EL (cell line): ENCODE measurements around the gene DRGX.

Experiments used
- DNase-seq: peaks from one replicate; pipeline ENCODE4 v3.0.0-alpha.2; 2016

Gene DRGX

DNA sequence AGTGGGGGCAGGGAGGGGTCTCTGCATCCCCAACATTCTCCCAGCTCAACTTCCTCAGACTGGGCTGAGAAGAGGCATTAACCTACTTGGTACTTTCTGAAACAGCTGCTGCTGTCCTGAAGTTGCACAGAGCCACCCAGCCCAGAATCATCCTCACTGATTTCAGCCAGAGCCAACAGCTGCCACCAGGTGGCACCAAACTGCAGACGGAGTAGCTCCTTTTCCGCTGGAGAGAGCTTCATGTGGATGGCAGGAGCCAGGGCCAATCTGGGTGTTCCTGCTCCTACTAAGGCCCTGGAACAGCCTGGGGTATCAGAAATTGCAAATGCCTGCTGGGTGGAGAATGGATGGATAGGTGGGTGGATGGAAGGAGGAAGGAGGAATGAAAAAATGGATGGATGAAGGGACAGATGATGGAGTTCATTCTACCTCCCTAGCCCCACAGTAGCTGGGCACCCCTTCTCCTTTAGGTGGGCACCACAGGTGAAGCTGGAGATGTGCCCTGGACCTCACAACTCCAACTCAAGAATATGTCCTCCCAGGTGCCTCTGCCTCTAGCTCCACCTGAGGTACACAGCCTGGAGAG lies 11.8 kb upstream of the DRGX start:
- peak; percentile 69 for DNase-seq

DNA sequence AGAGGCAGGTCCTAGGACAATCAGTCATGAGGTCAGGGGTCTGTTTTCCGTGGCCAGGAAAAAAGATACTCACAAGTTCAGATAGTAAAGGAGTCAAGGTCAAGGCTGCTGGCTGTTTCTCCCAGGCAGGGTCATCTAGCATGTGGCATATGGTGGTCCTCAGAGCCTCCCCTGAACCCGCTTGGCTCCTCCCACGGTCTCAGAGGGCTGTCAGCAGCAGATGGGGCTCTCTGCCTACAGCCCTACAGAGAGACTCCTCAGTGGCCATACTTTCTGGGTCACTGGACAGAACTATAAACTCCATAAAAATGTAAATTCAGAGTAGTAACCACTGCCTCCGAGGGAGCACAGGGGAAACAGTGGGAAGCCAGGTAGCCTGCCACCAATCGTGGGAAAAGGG lies 11.3 kb upstream of the DRGX start:
- no peak for DNase-seq

DNA sequence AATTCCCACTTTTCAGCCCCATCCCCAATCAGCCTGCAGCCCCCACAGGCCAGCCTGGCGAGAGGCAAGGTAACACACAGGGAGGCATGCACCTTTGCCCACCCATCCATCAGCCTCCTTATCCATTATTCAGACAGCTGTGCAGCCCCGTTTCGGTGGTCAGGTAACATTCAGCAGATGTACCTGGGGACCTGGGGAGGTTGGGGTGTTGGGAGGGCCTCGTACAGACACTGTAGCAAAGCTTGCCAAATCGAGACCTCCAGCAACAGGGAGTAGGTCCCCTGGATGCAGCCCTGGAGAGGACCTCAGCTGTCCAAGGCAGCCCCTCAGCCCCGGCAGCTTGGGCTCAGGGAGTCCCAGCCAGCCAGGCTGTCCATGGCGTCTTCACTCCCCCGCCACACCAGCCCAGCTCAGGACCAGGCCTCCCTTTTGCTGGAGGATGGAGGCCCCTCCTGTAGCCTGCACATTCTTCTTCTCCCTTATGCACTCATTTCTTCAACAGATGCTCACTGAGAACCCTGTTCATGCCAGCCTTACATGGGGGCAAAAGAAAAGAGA lies 8.5 kb upstream of the DRGX start:
- no peak for DNase-seq

DNA sequence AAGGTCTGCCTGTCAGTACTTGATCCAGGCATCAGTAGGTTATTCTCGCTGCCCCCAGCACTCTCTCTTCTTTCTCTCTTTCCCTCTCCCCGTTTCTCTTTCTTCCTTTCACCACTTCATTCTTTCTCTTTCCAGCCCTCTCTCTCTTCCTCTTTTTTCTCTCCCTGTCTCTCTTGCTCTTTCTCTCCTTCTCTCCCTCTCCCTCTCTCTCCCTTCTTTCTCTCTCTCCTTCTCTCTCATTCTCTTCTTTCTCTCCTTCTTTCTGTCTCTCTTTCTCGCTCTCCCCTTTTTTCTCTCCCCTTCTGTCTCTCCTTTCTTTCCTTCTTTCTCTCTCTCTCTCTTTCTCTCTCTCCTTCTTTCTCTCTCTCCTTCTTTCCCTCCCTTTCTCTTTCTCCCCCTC lies 7.5 kb upstream of the DRGX start:
- no peak for DNase-seq

DNA sequence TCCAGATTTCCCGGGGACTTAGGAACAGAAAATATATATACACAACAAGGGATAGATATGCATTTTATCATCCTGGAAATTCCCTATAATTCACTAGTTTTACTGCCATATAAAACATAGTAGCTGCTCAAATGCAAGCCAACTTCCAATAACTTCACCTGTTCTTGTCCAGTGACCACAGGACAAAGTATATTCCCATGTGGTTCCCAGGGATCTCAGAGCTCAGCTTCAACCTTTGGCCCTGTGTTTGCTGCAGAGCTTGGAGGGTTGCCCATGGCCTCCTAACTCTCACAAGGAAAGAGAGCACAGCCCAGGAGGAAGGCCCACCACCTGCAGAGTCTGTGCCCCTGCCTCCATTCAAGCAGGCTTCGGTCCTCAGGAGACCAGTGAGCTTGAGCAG lies 4.5 kb upstream of the DRGX start:
- no peak for DNase-seq

DNA sequence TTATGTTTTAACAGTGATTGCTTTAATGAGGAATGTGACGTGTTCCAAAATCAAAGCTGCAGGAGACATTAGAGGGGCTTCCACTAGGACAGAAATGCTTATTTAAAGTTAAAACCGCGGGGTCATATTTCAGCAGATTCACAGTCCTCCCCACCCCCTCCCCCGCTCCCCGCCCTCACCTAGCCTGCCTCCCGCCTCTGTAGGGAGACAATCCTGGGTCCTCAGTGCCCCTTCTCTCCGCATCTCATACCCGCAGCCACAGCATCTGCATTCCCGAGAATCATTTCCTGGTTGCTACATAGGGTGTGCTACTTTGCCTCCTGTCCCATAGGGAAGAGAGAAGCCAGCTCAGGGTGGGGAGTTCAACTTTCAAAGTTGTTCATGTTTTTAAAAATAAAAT lies 3.1 kb upstream of the DRGX start:
- DNase-seq = no peak

DNA sequence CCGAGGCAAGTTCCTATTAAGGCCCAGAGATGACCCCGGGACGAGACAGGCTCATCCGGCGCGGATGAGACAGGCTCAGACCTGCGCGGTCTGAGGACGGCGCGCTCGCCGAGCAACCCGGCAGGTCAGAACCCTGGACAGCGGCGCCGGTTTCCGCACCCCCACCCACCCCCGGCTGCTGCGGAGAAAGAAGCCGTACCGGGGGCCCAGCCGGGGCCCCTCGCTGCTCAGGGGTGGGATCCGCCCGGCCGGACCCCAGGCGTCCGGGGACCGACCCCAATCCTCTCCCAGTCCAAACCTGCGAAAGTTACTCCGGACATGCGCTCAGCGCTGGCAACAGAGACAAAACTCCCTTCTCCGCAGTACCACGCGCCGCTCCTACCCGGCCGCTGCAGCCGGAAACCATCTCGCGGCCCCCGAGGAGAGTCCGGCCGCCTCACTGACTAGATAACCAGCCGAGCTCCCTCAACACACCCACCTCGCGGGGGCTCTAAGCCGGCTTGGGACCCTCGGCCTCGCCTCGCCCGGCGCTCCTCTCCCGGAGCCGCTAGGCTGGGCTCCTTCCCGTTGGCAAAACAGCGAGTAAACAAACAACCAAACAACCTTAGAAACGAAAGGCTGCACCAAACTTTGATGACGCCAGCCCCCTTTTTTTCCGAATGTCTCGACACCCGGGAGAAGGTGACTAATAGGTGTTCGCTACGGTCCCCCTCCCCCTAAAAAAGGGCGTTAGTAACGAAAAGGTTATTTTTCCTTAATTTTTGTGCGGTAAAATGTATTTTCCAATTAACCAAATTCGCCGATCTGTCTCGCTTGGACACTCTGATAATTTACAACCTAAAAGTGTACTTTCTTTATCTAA lies 2.3 kb upstream of the DRGX start:
- DNase-seq = peak; percentile 36

DNA sequence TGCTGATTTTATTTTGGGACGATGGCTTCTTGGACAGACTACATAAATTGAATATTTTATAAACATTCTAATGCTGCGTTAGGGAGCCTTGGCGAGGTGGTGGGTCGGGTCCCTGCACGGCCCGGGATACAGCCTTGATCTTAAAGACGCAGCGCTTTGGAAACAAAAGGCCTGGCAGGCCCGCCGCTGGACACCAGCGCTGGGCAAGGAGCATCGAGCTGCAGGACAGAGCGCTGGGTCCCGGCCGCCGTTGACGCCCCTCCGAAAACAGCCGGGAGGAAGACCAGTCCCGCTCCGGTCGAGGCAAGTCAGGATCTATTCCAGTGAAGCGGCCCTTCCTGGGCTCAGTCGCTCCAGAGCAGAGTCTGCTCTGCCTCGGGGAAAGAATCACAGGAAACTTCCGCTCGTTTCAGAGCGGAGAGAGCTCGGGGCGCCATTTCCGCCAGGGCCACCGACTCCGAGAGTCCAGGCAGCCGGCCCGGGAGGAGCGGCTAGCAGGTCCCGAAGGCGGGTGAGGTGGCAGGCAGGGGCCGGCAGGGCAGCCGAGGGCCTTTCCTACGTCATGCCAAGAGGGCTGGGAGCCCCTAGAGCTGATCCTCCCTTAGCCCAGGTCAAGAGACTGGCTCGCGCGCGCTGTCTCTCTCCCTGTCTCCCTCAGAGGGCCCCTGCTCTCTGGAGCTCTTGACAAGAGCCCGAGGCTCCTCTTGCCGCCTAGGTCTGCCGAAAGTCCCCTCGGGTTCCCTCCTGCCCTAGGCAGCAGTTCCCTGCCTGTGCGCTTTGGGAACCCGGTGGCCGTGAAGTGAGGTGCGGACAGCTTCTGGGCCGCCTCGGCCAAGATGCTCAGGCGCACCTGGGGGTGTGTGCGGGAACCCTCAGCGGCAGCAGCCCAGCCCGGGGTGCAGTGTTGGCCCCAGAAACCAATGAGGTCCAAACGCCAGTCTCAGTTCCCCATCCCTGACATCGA lies 1.4 kb upstream of the DRGX start:
- no peak for DNase-seq

DNA sequence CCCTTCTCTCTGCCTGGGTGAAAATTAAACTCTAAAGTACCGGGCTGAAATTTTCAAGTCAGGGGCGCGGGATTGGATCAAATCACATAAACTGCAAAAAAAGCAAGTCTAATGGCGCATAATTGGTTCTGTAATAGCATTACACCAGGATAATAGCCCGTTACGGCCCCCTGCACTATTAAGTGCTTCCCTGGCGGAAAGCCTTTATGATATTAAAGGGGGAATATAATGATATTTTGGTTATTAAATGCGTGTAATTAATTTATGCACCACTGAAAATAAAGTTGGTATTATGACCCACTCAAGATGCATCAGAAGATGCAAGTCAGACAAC lies 744 bp upstream of the DRGX start:
- DNase-seq = no peak

DNA sequence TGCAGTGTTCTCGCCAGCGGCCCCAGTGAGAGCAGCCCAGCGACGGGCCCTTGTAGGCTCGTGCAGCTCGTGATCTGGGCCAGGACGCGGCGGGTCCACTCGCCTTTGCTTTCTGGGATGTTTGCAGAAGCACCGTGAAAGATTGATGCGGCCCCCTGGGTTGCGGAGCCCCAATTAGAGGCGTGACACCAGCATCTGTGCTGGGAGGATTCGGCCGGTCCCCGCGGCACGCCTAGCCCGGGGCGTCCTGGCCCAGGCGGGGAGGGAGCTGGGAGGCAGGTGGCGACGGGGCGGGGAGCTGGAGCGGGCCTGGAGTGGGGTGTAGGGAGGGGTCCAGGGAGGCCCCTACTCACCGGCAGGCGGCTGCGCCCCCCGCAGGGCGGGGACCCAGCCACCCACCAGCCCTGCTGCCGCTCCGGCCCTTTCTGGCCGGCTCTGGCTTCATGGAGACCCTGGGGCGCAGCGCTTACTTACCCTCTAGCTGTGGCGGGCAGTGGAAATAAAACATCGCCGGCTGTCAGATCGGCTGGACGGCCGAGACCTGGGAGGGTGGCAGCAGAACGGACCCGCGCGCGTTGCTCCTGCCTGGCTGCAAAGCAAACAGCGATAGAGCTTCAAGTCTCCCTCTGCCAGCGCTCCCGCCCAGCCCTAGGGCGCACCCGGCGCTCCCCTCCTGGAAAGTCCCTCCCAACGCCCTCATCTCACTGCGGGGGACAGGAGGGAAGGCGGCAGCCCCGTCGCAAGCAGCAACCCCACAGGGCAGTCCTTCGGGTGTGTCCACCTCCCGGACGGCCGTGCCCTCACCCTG lies 752 bp downstream of the DRGX start:
- DNase-seq = no peak

DNA sequence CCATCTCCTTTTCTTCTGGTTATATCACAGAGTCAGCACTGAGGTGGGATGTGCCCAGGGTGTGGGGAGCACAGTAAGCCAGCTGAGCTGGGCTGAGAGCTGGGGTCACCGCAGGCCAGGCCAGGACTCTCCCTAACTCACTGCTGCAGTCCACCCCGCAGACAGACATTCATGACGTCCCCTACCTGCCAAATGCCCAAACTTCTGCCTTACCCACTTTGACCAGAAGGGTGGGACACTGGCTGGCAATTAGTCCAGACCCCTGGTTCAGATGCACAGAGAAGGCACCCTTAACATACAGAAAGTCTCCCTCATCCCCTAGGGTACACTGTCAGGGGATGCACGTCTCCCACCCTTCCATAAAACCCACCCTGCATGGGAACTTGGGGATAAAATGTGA lies 2.1 kb downstream of the DRGX start:
- DNase-seq = no peak

DNA sequence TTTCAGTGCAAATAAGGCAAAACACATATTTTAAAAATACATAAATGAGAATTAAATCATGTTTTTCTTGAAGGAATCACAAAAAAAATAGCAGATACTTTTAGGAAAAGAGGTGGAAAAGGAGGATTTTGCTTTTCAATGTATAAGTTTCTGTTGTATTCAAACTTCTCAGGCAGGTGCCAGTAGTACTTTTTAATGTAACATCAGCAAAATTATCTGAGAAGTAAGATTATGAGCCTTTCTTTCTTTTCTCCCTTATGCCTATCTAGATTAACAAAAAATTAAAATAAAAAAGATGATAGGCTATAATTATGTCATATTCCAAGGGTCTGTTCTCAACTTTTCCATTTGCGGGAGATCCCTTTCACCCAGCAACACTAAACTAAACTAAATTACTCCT lies 2.6 kb downstream of the DRGX start:
- no peak for DNase-seq

DNA sequence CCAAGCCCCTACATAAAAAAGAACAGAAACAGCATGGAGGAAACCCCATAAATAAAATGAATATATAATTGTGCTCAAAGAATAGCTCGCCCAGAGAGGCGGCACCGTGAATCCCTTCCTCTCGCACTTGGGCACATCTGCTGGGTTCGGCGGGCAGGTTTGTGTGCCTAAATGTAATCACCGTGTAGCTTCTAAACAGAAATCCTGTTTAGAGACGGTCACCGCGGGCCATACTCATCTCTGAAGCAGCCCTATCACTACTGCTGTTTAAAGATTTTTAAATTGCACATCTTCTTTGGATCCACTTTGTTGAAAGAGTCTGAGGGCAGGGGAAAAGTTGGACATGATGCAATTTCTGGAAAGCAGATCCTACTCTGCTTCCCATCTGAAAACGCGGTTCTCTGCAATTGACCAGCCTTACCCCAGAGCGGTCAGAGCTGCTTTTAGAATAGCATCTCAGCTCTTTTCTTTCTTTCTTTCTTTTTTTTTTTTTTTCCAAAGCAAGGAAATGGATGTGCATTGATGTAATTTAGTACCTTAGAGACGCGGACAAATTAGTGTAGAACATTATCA lies 6.4 kb downstream of the DRGX start:
- no peak for DNase-seq

DNA sequence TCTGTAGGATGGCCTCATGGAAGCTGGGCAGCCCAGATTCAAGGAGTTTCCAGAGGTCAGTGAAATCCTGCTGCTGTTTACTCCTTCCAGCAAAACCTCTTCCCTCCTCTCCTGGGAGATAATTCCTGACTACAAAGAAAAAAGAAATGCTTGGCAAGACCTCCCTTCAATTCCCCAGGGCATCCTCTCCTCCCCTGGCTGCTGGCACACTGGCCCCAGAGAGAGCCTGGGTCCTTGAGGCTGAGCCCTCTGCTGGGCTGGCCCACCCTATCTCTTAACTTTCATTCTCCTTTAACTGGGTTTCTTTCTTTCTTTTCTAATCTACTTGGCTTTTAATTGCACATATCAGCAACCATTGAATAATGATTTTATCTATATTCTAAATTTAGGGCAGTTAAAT lies 7.7 kb downstream of the DRGX start:
- no peak for DNase-seq

DNA sequence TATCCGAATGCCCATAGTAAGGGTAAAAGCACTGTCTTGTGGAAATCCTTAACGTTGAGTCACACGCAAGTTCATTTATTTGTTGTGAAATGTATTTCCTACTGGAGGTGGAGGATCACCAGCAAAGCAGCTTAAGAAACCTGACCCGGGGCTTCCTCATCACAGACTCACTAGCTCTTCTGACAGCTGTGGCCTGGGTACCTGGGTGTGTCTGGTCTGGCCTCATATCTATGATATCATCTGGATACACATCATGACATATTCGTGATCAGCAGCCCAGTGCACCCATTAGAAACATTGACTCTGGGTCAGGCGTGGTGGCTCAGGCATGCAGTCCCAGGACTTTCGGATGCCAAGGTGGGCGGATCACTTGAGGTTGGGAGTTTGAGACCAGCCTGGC lies 8.8 kb downstream of the DRGX start:
- peak; percentile 95 for DNase-seq

DNA sequence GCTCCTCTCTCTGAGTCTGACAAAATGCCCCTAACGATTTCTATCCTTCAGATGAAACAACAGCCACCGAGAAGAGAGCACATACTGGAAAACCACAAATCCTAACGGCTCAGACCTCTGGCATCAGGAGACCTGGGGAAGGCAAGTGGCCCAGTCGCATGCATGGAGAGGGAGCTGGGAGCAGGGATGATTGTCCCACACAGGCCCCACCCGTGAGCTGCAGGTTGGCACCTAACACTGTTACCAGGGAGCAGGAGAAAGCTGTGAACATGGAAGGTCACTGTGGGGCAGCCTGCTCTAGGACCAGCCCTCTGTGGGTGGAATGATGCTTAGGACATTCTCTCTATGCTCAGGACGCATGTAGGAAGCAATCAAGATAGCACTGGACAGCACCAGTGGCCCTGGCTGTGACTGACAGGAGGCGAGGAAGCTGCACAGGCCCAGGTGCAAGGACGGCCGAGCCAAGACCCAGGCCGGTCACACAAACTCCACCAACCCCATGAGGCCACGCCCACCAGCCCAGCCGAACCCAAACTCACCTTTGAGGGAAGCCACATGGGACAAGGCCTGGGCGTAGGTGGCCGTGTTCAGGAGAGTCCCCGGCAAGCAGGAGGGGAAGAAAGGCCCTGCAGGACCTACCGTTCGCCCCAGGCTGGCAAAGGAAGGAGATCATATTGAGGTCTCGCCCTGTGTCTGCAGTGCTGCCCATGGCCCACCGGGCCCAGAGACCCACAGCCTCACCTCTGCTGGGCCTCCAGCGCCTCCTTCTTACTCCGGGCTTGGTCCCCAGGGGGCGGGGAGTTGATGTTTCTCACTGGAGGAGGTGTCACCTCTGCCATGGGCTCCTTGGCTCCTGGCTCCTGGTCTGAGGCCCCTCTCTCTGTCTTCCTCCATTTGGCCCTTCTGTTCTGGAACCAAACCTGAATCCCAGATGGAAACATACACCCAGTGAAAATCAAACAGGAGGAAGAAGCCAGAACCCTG lies 9.7 kb downstream of the DRGX start:
- DNase-seq = no peak

DNA sequence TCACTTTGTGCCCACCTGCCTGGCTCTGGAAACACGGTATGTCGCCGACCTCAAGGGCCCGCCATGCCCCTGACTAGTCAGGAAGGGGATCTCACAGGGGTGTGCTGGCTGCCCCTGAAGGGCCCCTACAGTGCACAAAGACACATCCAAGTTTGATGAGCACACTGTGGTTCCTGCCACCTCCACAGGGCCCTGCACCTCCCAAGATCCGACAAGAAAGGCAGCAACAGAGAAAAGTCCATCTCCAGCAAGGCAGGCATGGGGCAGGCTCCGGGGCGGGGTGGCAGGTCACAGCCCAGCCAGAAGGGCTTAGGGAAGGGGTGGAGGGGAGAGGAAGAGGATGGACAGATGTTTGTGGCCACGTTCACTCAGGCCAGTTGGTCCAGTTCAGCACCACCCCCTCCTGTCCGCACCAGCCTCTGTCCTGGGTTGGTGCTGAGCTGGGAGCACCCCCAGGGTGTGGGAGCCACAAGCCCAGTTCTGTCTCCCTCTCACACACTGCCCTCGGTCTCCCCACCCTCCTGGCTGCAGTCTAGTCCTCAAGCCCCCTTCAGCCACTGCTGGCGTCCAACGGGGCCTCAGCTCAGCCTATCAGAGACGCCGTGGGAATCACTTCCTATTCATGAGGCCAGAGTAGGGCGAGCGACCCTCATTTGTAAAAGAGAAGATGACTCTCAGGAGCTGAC lies 11.5 kb downstream of the DRGX start:
- no peak for DNase-seq

DNA sequence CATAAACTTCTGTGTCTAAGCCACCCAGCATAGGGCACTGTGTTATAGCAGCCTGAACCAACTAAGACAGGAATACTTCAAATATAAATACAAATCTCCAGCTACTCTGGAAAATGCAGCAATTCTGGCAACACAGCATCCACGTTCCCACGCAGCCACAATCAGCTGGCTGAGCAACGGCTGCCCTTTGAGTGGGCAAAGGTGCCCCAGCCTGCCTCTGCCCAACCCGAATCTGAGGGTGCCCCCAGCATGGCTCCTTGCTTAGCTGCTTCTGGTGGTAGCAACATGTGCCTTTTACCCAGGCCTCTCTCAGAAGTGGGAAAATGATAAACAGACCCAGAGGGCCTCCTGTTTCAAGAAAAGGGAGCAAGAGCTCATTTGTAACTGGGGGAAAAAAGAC lies 12.0 kb downstream of the DRGX start:
- DNase-seq = no peak

DNA sequence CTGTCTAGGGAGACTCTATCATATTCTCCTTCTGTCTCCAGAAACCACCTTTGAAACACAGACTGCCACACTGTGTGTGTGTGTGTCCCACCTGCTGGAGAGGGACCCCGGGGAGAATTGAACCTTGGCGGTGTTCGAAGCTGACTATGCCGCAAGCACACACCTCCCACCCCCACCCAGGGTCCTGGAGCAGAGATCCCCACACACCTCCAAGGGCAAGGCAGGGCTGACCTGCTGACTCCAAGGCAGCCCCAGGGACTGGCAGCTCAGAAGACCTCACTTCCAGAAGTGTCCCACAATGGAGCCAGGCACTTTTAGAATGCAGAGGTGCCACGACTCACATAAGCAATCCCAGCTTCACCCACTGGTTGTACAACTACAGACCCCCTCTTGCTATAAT lies 13.1 kb downstream of the DRGX start:
- no peak for DNase-seq

DNA sequence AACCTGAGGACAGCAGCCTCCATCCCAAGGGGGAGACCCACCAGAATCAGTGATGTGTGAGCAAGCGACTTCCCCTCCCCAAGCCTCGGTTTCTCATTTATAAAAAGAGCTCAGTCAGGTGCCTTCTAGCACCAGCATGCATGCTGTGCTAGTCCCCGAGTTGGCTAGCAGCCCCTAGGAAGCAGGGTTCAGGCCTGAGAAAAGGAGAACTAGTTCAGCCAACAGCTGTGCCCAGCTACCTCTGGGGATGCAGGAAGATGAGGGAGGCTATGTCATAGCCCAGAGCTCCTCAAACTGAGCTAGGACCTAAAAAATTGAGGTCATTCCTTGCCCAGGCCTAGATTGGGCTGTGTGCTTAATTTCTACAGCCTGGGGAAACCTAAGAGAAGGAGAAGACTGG lies 13.7 kb downstream of the DRGX start:
- DNase-seq = no peak
